GM12892 (cell line): ENCODE results near the gene STAMBP.

Experiments used
- POLR2A ChIP-seq: IDR thresholded peaks from 2 replicates; pipeline ENCODE4 v1.6.1; 2011; ENCODE audit warnings: low read depth, low read length, control low read depth
- POLR2AphosphoS5 ChIP-seq: IDR thresholded peaks from 2 replicates; pipeline ENCODE4 v1.6.1; 2011; ENCODE audit warnings: low read depth, low read length, control low read depth
- TAF1 ChIP-seq: IDR thresholded peaks from 2 replicates; pipeline ENCODE4 v1.6.1; 2011; ENCODE audit warnings: low read depth, mild to moderate bottlenecking, control low read depth, low read length, borderline replicate concordance

- TF ChIP-seq POLR2A = no peak
- TF ChIP-seq POLR2AphosphoS5 = no peak
- no peak for TF ChIP-seq TAF1
Measured at GRCh38 chr2:73895473-73895872, 66.7 kb downstream of the STAMBP start.
